Kidney (tissue), 14 donors: ENCODE results near the gene HTT. TPM values are rescaled to one million over a fixed set of nuclear protein-coding genes. Genes with fewer than 3 reads are reported as not detected.

Experiments used
- DNase-seq, 5 donors: peaks; one replicate each; pipeline ENCODE4 v3.0.0-alpha.2; 2013 to 2020
- FAIRE-seq: peaks from 2 replicates; lab custom pipeline; 2012; peaks lifted over from hg19 to GRCh38; lab: Jason Lieb, UNC
- H3K27ac ChIP-seq, 2 donors: one replicate each; pipeline ENCODE4 v1.7.0; 2013; ENCODE audit warnings: low read depth in 2 of 2, low read length in 2 of 2, inconsistent platforms in 1 of 2
- H3K27me3 ChIP-seq: one replicate; pipeline ENCODE4 v1.7.1; 2013; ENCODE audit warnings: low read length, inconsistent platforms; ENCODE audit not compliant: control insufficient read depth, insufficient read depth
- H3K36me3 ChIP-seq, 3 donors: one replicate each; pipeline versions ENCODE4 v1.7.0 to v1.7.1; 2013; ENCODE audit warnings: low read length in 3 of 3, control low read depth in 1 of 3, inconsistent platforms in 1 of 3; ENCODE audit not compliant: insufficient read depth in 3 of 3, control insufficient read depth in 2 of 3
- H3K4me1 ChIP-seq, 3 donors: one replicate each; pipeline versions ENCODE4 v1.7.0 to v1.7.1; 2013; ENCODE audit warnings: low read length in 3 of 3, inconsistent platforms in 1 of 3, low read depth in 1 of 3; ENCODE audit not compliant: control insufficient read depth in 2 of 3, insufficient read depth in 2 of 3
- H3K4me3 ChIP-seq, 3 donors: one replicate each; pipeline versions ENCODE4 v1.7.0 to v1.8.1; 2013; ENCODE audit warnings: low read length in 3 of 3, control low read depth in 1 of 3, inconsistent platforms in 1 of 3
- H3K9ac ChIP-seq, 3 donors: one replicate each; pipeline versions ENCODE4 v1.7.0 to v1.7.1; 2013; ENCODE audit warnings: low read length in 3 of 3, control low read depth in 1 of 3, inconsistent platforms in 1 of 3
- H3K9me3 ChIP-seq, 3 donors: one replicate each; pipeline versions ENCODE4 v1.7.0 to v1.7.1; 2013; ENCODE audit warnings: low read length in 3 of 3, control low read depth in 1 of 3, inconsistent platforms in 1 of 3; ENCODE audit not compliant: control insufficient read depth in 2 of 3, insufficient read depth in 1 of 3
- intact Hi-C: fragments of 100-400 bp; cut with DNase I; formaldehyde crosslinking; loops from one replicate; pipeline ENCODE4 v1.11.1; 2022
- polyA plus RNA-seq: library from polyadenylated mRNA; stranded (reverse); fragments of 350-450 nt; fragmentation: Illumina TruSeq; extraction: RNeasy Lipid Tissue Mini Kit (QIAGEN cat#74804); gene quantifications from one replicate; pipeline ENCODE4 v1.2.3, GENCODE V29; 2014; ENCODE audit warnings: low read depth, low replicate concordance; ENCODE audit not compliant: insufficient read depth
- total RNA-seq: library from RNA; stranded (reverse); fragmentation: NEBNext Ultra II Directional; extraction: Animal tissue kit (Norgen Biotek cat#: 25700); gene quantifications from one replicate; pipeline ENCODE4 v1.2.1, GENCODE V29; 2021
- TF ChIP-seq, protein P1 (sequence below): IDR thresholded peaks from 3 replicates; pipeline ENCODE4 v1.5.1; 2012; ENCODE audit warnings: mild to moderate bottlenecking, moderate library complexity, borderline replicate concordance; ENCODE audit not compliant: insufficient read depth; ENCODE audit errors: extremely low read depth
- donor health status: control.
- donor health status: control.
- donor health status: control.
- donor health status: control.
- donor health status: control.
- donor health status: DM: yes; HTN: yes; CAD: no.
- donor health status: Normal renal cell carcinoma (clear cell type).

The HTT gene
- total and polyA plus RNA-seq, 2 donors from 2014 or later: 7.2 to 64.0 TPM

DNA sequence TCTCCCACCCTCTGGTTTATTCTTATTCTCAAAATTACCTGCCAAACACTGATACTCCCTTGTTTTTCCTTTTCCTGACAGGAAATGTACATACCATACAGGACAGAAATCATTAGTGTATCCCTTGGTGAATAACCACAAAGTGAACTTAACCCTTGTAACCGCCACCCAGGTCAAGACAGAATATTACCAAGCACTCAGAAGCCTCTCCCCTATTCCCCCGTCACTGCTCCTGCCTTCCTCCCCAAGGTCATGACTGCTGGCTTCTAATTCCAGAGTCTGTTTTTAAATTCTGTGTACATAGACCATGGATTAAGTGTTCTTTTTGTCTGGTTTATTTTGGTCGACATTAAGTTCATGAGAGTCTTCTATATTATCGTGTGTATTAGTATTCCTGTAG lies 37.7 kb downstream of the HTT start:
- Histone ChIP-seq H3K9ac (no peak overlapping the region), H3K36me3 (peaks cover 15 to 53% (median 48%) of the 10 kb centered on the region in 3 donors), H3K27me3 (no peaks in the 10 kb centered on the region), H3K4me3 (no peak overlapping the region), H3K9me3 (no peaks in the 10 kb centered on the region), H3K27ac (no peak overlapping the region), H3K4me1 (peaks cover 0 to 6% (median 0%) of the 10 kb centered on the region in 3 donors)
- TF ChIP-seq, protein P1, sequence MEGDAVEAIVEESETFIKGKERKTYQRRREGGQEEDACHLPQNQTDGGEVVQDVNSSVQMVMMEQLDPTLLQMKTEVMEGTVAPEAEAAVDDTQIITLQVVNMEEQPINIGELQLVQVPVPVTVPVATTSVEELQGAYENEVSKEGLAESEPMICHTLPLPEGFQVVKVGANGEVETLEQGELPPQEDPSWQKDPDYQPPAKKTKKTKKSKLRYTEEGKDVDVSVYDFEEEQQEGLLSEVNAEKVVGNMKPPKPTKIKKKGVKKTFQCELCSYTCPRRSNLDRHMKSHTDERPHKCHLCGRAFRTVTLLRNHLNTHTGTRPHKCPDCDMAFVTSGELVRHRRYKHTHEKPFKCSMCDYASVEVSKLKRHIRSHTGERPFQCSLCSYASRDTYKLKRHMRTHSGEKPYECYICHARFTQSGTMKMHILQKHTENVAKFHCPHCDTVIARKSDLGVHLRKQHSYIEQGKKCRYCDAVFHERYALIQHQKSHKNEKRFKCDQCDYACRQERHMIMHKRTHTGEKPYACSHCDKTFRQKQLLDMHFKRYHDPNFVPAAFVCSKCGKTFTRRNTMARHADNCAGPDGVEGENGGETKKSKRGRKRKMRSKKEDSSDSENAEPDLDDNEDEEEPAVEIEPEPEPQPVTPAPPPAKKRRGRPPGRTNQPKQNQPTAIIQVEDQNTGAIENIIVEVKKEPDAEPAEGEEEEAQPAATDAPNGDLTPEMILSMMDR: no peak
- no peak for FAIRE-seq
- no peak for DNase-seq
- intact Hi-C loops: no loop called here

DNA sequence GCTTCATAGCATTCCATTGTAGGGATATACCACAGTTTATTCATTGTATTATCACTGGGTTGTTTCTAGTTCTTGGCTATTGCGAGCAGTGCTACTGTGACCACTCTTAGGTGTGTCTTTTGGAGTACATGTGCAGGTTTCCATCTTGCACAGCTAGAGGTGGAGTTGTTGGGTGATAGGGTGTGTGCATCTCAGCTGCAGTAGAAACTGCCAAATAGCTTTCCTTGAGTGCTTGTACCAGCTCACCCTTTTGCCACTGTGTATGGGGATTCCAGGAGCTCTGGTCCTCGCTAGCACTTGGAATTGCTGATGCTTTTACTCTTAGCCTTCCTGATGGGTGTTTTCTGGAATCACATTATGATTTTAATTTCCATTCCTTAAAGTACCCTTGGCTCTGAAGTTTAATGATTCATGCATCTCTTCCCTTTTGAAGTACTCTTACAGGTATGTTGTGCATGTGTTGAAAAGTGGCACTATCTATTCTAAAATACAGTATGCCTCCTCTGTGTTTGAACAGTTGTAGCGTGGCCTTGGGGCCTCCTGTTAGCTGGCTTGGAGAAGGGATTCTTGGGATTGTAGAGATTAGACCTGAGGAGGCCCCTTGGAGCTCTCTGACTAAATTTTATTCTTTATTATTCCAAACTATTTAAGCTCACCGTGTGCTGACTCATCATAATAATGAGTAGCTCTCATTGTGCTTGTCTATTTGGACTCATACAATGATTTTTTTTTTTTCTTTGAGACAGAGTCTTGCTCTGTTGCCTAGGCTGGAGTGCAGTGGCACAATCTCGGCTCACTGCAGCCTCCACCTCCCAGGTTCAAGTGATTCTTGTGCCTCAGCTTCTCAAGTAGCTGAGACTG lies 38.4 kb downstream of the HTT start:
- H3K9me3 ChIP-seq: no peaks in the 10 kb centered on the region
- H3K27me3 ChIP-seq: no peaks in the 10 kb centered on the region
- DNase-seq (no peak), FAIRE-seq (no peak)
- H3K27ac ChIP-seq: no peak overlapping the region
- no peak overlapping the region for H3K4me3 ChIP-seq
- no peak overlapping the region for H3K9ac ChIP-seq
- H3K36me3 ChIP-seq: peaks cover 12 to 47% (median 43%) of the 10 kb centered on the region in 3 donors
- intact Hi-C loops: no loop called here
- TF ChIP-seq, protein P1: no peak
- peaks cover 0 to 5% (median 0%) of the 10 kb centered on the region in 3 donors for H3K4me1 ChIP-seq

DNA sequence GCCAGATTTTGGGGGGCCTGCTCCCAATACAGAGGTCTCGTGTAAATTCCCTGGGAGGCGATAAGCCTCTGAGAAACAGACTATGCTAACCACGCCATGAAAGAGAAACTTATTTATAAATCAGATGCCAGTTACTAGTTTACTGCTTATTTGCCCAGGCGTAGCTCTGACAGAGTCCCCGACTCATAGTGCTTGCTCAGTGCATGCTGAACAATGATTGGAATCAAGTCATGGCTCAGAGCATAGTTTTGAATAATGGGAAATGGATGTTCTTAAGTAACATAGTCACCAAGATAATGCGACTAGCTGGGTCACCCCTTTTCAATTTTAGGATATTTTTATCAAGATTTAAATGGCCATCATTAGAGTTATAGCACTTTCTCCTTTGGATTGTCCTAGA lies 39.9 kb downstream of the HTT start:
- Histone ChIP-seq H3K36me3 (peaks cover 11 to 41% (median 37%) of the 10 kb centered on the region in 3 donors), H3K9ac (no peak overlapping the region), H3K27ac (no peak overlapping the region), H3K4me1 (peaks cover 0 to 2% (median 0%) of the 10 kb centered on the region in 3 donors), H3K9me3 (no peaks in the 10 kb centered on the region), H3K27me3 (no peaks in the 10 kb centered on the region), H3K4me3 (no peak overlapping the region)
- intact Hi-C loops: no loop called here
- no peak for DNase-seq
- no peak for FAIRE-seq
- TF ChIP-seq, protein P1: no peak
